ENCODE measurements around the gene MCM6. TPM values are rescaled to one million over a fixed set of nuclear protein-coding genes. Genes with fewer than 3 reads are reported as not detected.

Gene MCM6
- total RNA-seq (10 to 100 TPM; 19.2 to 20.8 TPM), polyA plus RNA-seq (ENCODE audit: insufficient read length in 2 of 2) (10 to 100 TPM; 30.9 to 33.8 TPM)
- long read RNA-seq, donor 1, partial matches to known transcripts = 0 of 3 reads
- long read RNA-seq, donor 1, other reads (novel, unspliced or antisense) = 0 of 3 reads
- long read RNA-seq, donor 2, partial matches to known transcripts = 0 of 2 reads
- long read RNA-seq, donor 2, other reads (novel, unspliced or antisense) = 0 of 2 reads
- long read RNA-seq, donor 3, partial matches to known transcripts = 0 of 3 reads
- long read RNA-seq, donor 3, other reads (novel, unspliced or antisense) = 0 of 3 reads
- long read RNA-seq, donor 4, partial matches to known transcripts = 0 of 4 reads
- long read RNA-seq, donor 4, other reads (novel, unspliced or antisense) = 0 of 4 reads

DNA sequence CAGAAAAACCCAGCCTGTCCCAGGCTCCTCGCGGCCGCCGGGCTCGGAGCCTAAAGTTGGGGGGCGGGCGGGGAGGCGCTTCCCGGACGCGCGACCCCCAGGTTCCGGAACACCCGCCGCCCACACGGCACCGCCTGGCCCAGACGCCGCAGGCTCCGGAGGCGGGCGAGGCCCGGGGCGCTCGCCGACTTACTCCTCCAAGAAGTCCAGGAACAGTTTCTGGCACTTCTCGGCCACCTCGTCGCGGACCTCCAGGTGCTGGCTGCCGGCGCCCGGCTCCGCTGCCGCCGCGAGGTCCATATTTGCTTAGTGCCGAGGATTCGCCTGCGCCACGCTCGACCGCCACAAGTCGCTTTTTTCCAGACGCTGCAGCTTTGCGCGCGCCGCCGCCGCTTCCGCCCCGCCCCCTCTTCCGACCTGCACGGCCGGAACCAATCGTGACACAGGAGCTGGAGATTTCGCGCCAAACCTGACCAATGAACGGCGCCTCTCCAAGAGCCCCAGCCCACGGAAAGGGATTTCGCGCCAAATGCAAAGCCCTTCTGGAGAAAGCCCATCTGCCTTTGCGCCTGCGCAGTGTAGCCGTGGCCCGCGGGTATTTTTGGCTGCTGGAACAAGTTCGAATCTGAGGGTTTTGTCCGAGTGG lies at the start of gene MCM6:
Gene MCM6 (minus strand): TSS at position 378 of the 646 bp plus-strand sequence. CDS start 78 bp downstream, at position 300.
- DNase-seq (ENCODE audit: low read depth in 4 of 6, low spot score in 6 of 6) = peak; percentile 88 to 100 (median 98)
- H3K36me3 ChIP-seq (ENCODE audit: control insufficient read depth, insufficient read depth, low read length) = no peaks in the 10 kb centered on the region
- peak within 1 kb of the TSS; percentile 69 for H3K4me3 ChIP-seq (ENCODE audit: low read depth, low read length)
- no peaks in the 10 kb centered on the region for H3K9me3 ChIP-seq (ENCODE audit: control insufficient read depth, insufficient read depth, low read length)
- peaks cover 17% of the 10 kb centered on the region for H3K4me1 ChIP-seq (ENCODE audit: control insufficient read depth, insufficient read depth, low read length)
- peak within 1 kb of the TSS; percentile 67 for H3K27ac ChIP-seq (ENCODE audit: low read depth, low read length)
- H3K27me3 ChIP-seq (ENCODE audit: control insufficient read depth, insufficient read depth, low read length) = no peaks in the 10 kb centered on the region
- WGBS (ENCODE audit: insufficient coverage) = under 1% methylated on average over 65 of the region's 71 CpGs

DNA sequence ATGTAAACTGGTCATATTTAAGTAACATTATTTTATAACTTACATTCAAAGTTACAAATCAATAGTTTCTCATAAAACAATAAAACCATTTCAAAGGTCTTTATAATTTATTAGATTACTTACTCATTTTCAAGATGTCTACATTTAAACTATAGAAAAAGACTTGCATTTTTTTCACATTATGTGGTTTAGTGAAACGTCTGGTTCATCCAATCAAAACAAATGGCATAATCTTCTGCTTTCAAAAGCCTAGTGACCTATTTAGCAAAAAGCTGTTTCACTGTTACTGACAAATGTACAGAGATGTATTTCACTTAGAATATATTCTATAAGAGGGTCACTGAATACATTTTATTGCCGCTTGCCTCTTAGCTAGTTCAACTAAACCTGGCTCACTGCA lies 49.3 kb upstream of the MCM6 start:
- Histone ChIP-seq H3K27ac (ENCODE audit: low read depth, low read length) (no peak overlapping the region), H3K4me3 (ENCODE audit: low read depth, low read length) (no peak overlapping the region), H3K36me3 (ENCODE audit: control insufficient read depth, insufficient read depth, low read length) (peaks cover 9% of the 10 kb centered on the region), H3K27me3 (ENCODE audit: control insufficient read depth, insufficient read depth, low read length) (no peaks in the 10 kb centered on the region), H3K4me1 (ENCODE audit: control insufficient read depth, insufficient read depth, low read length) (no peaks in the 10 kb centered on the region), H3K9me3 (ENCODE audit: control insufficient read depth, insufficient read depth, low read length) (no peaks in the 10 kb centered on the region)
- no CpG with 5 or more reads among the region's 2 CpGs for WGBS (ENCODE audit: insufficient coverage)
- DNase-seq (ENCODE audit: low read depth in 4 of 6, low spot score in 6 of 6) = no peak

DNA sequence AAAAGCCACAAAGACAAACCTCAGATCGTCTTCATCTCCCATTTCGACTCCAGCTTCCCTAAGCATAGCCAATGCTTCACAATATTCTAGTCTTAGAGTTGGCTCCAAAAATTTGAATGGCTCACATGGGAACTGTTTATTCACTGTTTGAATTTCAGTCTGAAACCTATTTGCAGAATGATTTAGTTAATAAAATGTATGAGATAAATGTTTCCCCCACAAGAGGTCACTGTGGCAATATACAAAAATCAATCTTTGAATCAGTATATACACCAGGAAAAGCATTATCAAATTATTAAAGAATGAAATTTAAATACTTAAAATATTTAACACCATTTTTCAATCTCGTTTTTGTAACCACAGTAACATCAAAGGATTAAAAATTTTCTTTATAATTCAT lies 40.0 kb upstream of the MCM6 start:
- no peak overlapping the region for H3K27ac ChIP-seq (ENCODE audit: low read depth, low read length)
- no peaks in the 10 kb centered on the region for H3K9me3 ChIP-seq (ENCODE audit: control insufficient read depth, insufficient read depth, low read length)
- WGBS (ENCODE audit: insufficient coverage) = no CpG with 5 or more reads among the region's 3 CpGs
- H3K36me3 ChIP-seq (ENCODE audit: control insufficient read depth, insufficient read depth, low read length) = no peaks in the 10 kb centered on the region
- no peaks in the 10 kb centered on the region for H3K27me3 ChIP-seq (ENCODE audit: control insufficient read depth, insufficient read depth, low read length)
- no peaks in the 10 kb centered on the region for H3K4me1 ChIP-seq (ENCODE audit: control insufficient read depth, insufficient read depth, low read length)
- peak; percentile 38 to 93 (median 52) for DNase-seq (ENCODE audit: low read depth in 4 of 6, low spot score in 6 of 6)
- H3K4me3 ChIP-seq (ENCODE audit: low read depth, low read length) = no peak overlapping the region

DNA sequence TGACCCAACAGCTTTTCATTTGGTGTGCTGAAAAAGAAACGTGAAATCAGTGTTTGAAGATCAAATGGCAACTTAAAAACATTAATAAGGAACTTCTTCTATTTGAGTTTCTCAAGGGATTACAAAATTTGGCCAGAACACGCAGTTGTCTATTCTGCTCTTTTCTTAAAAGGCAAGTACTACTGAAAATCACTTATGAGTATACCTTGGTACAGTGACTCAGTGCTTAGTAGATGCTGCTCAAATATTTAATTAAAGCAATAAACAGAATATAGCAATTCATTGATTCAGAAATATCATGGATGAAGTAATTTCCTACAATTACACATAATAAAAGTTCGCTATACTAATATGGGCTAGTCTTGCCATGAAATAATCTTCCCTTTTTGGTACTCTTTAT lies 38.2 kb upstream of the MCM6 start:
- Histone ChIP-seq H3K9me3 (ENCODE audit: control insufficient read depth, insufficient read depth, low read length) (no peaks in the 10 kb centered on the region), H3K4me1 (ENCODE audit: control insufficient read depth, insufficient read depth, low read length) (no peaks in the 10 kb centered on the region), H3K36me3 (ENCODE audit: control insufficient read depth, insufficient read depth, low read length) (no peaks in the 10 kb centered on the region), H3K4me3 (ENCODE audit: low read depth, low read length) (no peak overlapping the region), H3K27me3 (ENCODE audit: control insufficient read depth, insufficient read depth, low read length) (no peaks in the 10 kb centered on the region), H3K27ac (ENCODE audit: low read depth, low read length) (no peak overlapping the region)
- DNase-seq (ENCODE audit: low read depth in 4 of 6, low spot score in 6 of 6) = no peak
- 50% methylated on average over 2 of the region's 3 CpGs for WGBS (ENCODE audit: insufficient coverage)

- Histone ChIP-seq H3K9me3 (ENCODE audit: control insufficient read depth, insufficient read depth, low read length) (no peaks in the 10 kb centered on the region), H3K4me1 (ENCODE audit: control insufficient read depth, insufficient read depth, low read length) (no peaks in the 10 kb centered on the region), H3K27ac (ENCODE audit: low read depth, low read length) (no peak overlapping the region), H3K36me3 (ENCODE audit: control insufficient read depth, insufficient read depth, low read length) (no peaks in the 10 kb centered on the region), H3K4me3 (ENCODE audit: low read depth, low read length) (no peak overlapping the region), H3K27me3 (ENCODE audit: control insufficient read depth, insufficient read depth, low read length) (no peaks in the 10 kb centered on the region)
- no CpG with 5 or more reads among the region's 5 CpGs for WGBS (ENCODE audit: insufficient coverage)
- DNase-seq (ENCODE audit: low read depth in 4 of 6, low spot score in 6 of 6) = peak in 5 of 6 donors; percentile 26 to 89 (median 48)
Measured at GRCh38 chr2:135913727-135914365, 37.6 kb upstream of the MCM6 start.

GRCh38 chr2:135909976-135910375 lies 33.7 kb upstream of the MCM6 start:
- H3K36me3 ChIP-seq (ENCODE audit: control insufficient read depth, insufficient read depth, low read length) = no peaks in the 10 kb centered on the region
- no peak for DNase-seq (ENCODE audit: low read depth in 4 of 6, low spot score in 6 of 6)
- H3K9me3 ChIP-seq (ENCODE audit: control insufficient read depth, insufficient read depth, low read length) = no peaks in the 10 kb centered on the region
- no peak overlapping the region for H3K4me3 ChIP-seq (ENCODE audit: low read depth, low read length)
- no peak overlapping the region for H3K27ac ChIP-seq (ENCODE audit: low read depth, low read length)
- no peaks in the 10 kb centered on the region for H3K4me1 ChIP-seq (ENCODE audit: control insufficient read depth, insufficient read depth, low read length)
- H3K27me3 ChIP-seq (ENCODE audit: control insufficient read depth, insufficient read depth, low read length) = no peaks in the 10 kb centered on the region

DNA sequence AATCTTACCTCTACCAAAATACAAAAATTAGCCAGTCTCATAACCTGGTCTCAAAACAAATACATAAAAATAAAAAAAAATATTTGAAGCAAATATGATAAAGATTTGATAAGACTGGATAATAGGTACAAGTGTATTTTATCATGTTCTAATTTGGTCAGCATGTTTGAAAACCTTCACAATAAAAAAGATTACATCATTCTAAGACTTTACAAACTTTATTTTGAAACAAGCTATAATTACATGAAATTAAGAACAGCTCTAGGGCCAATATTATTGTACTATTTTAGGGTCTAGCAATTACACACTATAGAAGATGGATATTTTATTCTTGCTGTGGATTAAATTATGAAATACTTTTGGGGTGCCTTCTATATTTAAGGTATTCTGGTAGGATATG lies 29.4 kb upstream of the MCM6 start:
- no peak overlapping the region for H3K27ac ChIP-seq (ENCODE audit: low read depth, low read length)
- H3K36me3 ChIP-seq (ENCODE audit: control insufficient read depth, insufficient read depth, low read length) = peaks cover 6% of the 10 kb centered on the region

DNA sequence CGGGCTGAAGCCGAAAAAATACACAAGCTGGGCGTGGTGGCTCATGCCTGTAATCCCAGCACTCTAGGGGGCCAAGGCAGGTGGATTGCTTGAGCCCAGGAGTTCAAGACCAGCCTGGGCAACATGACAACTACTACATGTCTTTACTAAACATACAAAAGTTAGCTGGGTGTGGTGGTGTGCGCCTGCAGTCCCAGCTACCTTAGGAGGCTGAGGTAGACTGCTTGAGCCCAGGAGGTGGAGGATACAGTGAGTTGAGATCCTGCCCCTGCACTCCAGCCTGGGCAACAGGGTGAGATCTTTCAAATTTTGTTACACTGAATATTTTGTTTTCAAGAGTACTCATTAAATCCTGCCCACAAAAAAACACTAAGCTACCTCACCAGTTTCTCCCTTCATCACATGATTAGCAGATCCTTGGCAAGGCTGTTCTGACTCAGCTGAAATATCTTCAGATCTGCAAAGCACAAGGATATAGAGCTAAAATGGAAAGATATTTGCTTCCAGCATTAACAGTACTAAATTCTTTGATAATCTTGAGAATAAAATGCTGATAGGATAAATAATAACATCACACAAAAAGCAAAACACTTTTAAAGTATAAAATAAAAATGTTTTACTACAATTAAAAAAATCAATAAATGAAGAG lies 28.2 kb upstream of the MCM6 start:
- Histone ChIP-seq H3K9me3 (ENCODE audit: control insufficient read depth, insufficient read depth, low read length) (no peaks in the 10 kb centered on the region), H3K36me3 (ENCODE audit: control insufficient read depth, insufficient read depth, low read length) (peaks cover 6% of the 10 kb centered on the region), H3K4me1 (ENCODE audit: control insufficient read depth, insufficient read depth, low read length) (peaks cover 3% of the 10 kb centered on the region), H3K27ac (ENCODE audit: low read depth, low read length) (no peak overlapping the region), H3K4me3 (ENCODE audit: low read depth, low read length) (no peak overlapping the region), H3K27me3 (ENCODE audit: control insufficient read depth, insufficient read depth, low read length) (no peaks in the 10 kb centered on the region)
- no peak for DNase-seq (ENCODE audit: low read depth in 4 of 6, low spot score in 6 of 6)
- no CpG with 5 or more reads among the region's 4 CpGs for WGBS (ENCODE audit: insufficient coverage)

More for the DNA sequence above, 29.4 kb upstream of the MCM6 start:
- H3K4me1 ChIP-seq (ENCODE audit: control insufficient read depth, insufficient read depth, low read length) = peaks cover 3% of the 10 kb centered on the region
- no peaks in the 10 kb centered on the region for H3K27me3 ChIP-seq (ENCODE audit: control insufficient read depth, insufficient read depth, low read length)
- H3K9me3 ChIP-seq (ENCODE audit: control insufficient read depth, insufficient read depth, low read length) = no peaks in the 10 kb centered on the region
- no peak for DNase-seq (ENCODE audit: low read depth in 4 of 6, low spot score in 6 of 6)
- H3K4me3 ChIP-seq (ENCODE audit: low read depth, low read length) = no peak overlapping the region

- Histone ChIP-seq H3K4me3 (ENCODE audit: low read depth, low read length) (no peak overlapping the region), H3K9me3 (ENCODE audit: control insufficient read depth, insufficient read depth, low read length) (no peaks in the 10 kb centered on the region), H3K4me1 (ENCODE audit: control insufficient read depth, insufficient read depth, low read length) (peaks cover 3% of the 10 kb centered on the region), H3K36me3 (ENCODE audit: control insufficient read depth, insufficient read depth, low read length) (peaks cover 8% of the 10 kb centered on the region), H3K27ac (ENCODE audit: low read depth, low read length) (no peak overlapping the region), H3K27me3 (ENCODE audit: control insufficient read depth, insufficient read depth, low read length) (no peaks in the 10 kb centered on the region)
- WGBS (ENCODE audit: insufficient coverage) = 72% methylated on average over 2 of the region's 3 CpGs
- no peak for DNase-seq (ENCODE audit: low read depth in 4 of 6, low spot score in 6 of 6)
Measured at GRCh38 chr2:135903650-135904049, 27.4 kb upstream of the MCM6 start.

Measured in spinal cord (tissue), 10 donors.